ENCODE measurements around the gene NCLN. TPM values are rescaled to one million over a fixed set of nuclear protein-coding genes. Genes with fewer than 3 reads are reported as not detected.
A peak's percentile ranks its signal among the peaks of the same experiment; 100 is the strongest.
"Not testable (repeated sequence)": the region's sequence is repeated elsewhere in the genome, so short reads cannot be mapped to it uniquely, and the experiment has no call there.

Gene NCLN
- total RNA-seq, 1 donor from 2014 or later = 57.0 TPM

DNA sequence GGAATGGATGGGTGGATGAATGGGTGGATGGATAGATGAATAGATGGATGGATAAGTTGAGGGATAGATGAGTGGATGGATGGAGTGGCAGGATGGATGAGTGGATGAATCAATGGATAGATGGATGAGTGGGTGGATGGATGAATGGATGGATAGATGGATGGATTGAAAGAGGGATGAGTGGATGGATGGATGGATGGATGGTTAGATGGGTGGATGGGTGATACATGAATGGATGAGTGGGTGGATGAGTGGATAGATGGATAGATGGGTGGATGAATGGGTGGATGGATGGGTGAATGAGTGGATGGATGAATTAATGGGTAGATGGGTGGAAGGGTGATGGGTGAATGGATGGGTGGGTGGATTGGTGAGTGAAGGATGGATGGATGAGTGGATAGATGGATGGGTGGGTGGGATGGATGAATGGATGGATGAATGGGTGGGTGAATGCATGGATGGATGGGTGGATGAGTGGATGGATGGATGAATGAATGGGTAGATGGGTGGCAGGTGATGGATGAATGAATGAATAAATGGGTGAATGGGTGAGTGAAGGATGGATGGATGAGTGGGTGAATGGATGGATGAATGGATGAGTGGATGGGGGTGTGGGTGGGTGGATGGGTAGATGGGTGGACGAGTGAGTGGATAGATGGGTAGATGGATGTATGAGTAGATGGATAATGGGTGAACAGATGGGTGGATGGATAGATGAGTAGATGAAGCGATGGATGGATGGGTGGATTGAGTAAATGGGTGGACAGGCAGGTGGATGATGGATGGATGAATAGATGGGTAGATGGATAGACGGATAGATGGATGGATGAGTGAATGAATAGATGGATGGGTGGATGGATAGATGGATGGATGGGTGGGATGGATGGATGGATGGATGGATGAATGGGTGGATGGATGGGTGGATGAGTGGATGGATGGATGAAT lies 32.2 kb upstream of the NCLN start:
- Histone ChIP-seq H3K36me3 (ENCODE audit: control insufficient read depth, insufficient read depth, low read length) (no peaks in the 10 kb centered on the region), H3K27me3 (ENCODE audit: control insufficient read depth, insufficient read depth, low read length) (peaks cover 12% of the 10 kb centered on the region), H3K4me3 (ENCODE audit: low read depth, low read length) (no peak overlapping the region)
- DNase-seq (ENCODE audit: low read depth) = no peak
- TF ChIP-seq, protein P1, sequence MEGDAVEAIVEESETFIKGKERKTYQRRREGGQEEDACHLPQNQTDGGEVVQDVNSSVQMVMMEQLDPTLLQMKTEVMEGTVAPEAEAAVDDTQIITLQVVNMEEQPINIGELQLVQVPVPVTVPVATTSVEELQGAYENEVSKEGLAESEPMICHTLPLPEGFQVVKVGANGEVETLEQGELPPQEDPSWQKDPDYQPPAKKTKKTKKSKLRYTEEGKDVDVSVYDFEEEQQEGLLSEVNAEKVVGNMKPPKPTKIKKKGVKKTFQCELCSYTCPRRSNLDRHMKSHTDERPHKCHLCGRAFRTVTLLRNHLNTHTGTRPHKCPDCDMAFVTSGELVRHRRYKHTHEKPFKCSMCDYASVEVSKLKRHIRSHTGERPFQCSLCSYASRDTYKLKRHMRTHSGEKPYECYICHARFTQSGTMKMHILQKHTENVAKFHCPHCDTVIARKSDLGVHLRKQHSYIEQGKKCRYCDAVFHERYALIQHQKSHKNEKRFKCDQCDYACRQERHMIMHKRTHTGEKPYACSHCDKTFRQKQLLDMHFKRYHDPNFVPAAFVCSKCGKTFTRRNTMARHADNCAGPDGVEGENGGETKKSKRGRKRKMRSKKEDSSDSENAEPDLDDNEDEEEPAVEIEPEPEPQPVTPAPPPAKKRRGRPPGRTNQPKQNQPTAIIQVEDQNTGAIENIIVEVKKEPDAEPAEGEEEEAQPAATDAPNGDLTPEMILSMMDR (IDR thresholded peaks at IDR 0.05; ENCODE audit: insufficient read depth, low read length, poor library complexity, severe bottlenecking) = no peak

- not testable (repeated sequence) for H3K4me3 ChIP-seq (ENCODE audit: low read depth, low read length); H3K36me3 ChIP-seq (ENCODE audit: control insufficient read depth, insufficient read depth, low read length)
Observed at GRCh38 chr19:3154447-3154846, 31.3 kb upstream of the NCLN start.

DNA sequence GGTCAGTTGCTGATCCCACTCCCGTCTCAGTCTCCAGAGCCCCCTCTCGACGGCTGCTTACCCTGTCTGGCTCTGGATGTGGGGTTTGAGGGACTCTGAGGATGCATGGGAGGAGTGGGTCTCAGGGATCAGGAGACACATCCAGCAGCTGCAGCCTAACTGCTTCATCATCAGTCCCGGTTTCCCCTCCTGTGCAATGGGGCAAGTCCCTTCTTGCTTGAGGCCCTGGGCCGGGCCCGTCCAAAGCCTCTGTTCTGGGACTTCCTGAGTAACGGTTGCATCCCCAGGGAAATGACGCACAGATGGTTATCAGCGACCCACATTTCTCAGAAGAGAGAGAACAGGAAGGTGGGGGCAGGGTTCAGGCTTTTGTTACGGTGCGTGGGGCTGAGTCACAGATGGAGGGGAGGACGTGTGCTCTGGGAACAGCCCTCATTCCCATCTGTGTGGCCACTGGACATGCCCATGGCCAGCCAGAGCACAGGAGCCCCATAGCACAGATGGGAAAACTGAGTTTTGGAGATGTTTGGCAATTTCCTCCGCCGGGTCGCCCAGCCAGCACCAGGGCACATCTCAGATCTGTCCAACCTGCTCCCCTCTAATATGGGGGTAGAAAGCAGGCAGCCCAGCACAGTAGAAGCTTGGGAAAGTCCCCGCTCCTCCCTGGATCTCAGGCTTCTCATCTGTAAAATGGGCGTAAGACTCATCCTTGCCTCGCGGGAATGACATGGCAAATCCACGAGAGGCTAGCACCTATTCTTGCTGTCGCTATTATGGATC lies 30.6 kb upstream of the NCLN start:
- peak; percentile 85 for DNase-seq (ENCODE audit: low read depth)
- TF ChIP-seq, protein P1 (IDR thresholded peaks at IDR 0.05; ENCODE audit: insufficient read depth, low read length, poor library complexity, severe bottlenecking) = no peak
- Histone ChIP-seq H3K36me3 (ENCODE audit: control insufficient read depth, insufficient read depth, low read length) (no peaks in the 10 kb centered on the region), H3K27me3 (ENCODE audit: control insufficient read depth, insufficient read depth, low read length) (peaks cover 5% of the 10 kb centered on the region), H3K4me3 (ENCODE audit: low read depth, low read length) (no peak overlapping the region)

More at GRCh38 chr19:3154447-3154846, 31.3 kb upstream of the NCLN start:
- peaks cover 12% of the 10 kb centered on the region for H3K27me3 ChIP-seq (ENCODE audit: control insufficient read depth, insufficient read depth, low read length)
- not testable (repeated sequence) for DNase-seq (ENCODE audit: low read depth)

GRCh38 chr19:3157096-3157845 lies 28.5 kb upstream of the NCLN start:
- no peak for DNase-seq (ENCODE audit: low read depth)
- TF ChIP-seq, protein P1 (IDR thresholded peaks at IDR 0.05; ENCODE audit: insufficient read depth, low read length, poor library complexity, severe bottlenecking) = no peak
- Histone ChIP-seq H3K4me3 (ENCODE audit: low read depth, low read length) (no peak overlapping the region), H3K36me3 (ENCODE audit: control insufficient read depth, insufficient read depth, low read length) (no peaks in the 10 kb centered on the region), H3K27me3 (ENCODE audit: control insufficient read depth, insufficient read depth, low read length) (peaks cover 3% of the 10 kb centered on the region)

GRCh38 chr19:3159565-3159964 lies 26.2 kb upstream of the NCLN start:
- H3K36me3 ChIP-seq (ENCODE audit: control insufficient read depth, insufficient read depth, low read length) = no peaks in the 10 kb centered on the region
- no peak for DNase-seq (ENCODE audit: low read depth)
- H3K4me3 ChIP-seq (ENCODE audit: low read depth, low read length) = no peak overlapping the region
- peaks cover 3% of the 10 kb centered on the region for H3K27me3 ChIP-seq (ENCODE audit: control insufficient read depth, insufficient read depth, low read length)
- TF ChIP-seq, protein P1 (IDR thresholded peaks at IDR 0.05; ENCODE audit: insufficient read depth, low read length, poor library complexity, severe bottlenecking) = no peak

Data from kidney epithelial cell (primary cell).